Measurements from ENCODE around the gene PIP4K2A.

DNA sequence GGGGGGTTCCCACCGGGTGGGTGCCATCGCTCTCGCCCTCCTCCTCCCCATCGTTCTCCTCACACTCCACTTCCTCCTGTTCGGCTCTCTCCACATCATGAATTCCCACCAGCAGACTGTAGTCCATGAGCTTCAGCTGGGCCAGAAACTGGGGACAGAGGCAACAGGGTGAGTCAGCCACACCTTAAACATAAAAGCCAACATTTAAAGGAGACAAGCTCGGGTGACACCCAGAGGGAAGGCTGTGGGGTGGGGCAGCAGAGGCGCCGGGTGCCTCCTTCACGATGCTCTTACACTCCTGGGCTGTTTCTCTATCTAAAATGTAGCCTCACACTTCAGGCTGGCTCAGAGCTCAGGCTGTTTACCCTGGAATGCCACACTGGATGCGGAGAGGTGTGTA lies 172.5 kb downstream of the PIP4K2A start:
- TF ChIP-seq, protein P1, sequence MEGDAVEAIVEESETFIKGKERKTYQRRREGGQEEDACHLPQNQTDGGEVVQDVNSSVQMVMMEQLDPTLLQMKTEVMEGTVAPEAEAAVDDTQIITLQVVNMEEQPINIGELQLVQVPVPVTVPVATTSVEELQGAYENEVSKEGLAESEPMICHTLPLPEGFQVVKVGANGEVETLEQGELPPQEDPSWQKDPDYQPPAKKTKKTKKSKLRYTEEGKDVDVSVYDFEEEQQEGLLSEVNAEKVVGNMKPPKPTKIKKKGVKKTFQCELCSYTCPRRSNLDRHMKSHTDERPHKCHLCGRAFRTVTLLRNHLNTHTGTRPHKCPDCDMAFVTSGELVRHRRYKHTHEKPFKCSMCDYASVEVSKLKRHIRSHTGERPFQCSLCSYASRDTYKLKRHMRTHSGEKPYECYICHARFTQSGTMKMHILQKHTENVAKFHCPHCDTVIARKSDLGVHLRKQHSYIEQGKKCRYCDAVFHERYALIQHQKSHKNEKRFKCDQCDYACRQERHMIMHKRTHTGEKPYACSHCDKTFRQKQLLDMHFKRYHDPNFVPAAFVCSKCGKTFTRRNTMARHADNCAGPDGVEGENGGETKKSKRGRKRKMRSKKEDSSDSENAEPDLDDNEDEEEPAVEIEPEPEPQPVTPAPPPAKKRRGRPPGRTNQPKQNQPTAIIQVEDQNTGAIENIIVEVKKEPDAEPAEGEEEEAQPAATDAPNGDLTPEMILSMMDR (IDR thresholded peaks at IDR 0.05; ENCODE audit: insufficient read depth, low read length, poor library complexity, severe bottlenecking) = no peak
- no peak for TF ChIP-seq EZH2phosphoT487 (conservative IDR thresholded peaks at IDR 0.05; ENCODE audit: low read length)
